AG09319 (cell line): ENCODE data around the gene KRT74.

ENCODE experiments used
- DNase-seq: peaks from one replicate; pipeline ENCODE4 v3.0.0-alpha.2; 2010; ENCODE audit warnings: low read depth; ENCODE audit errors: extremely low read depth
- CTCF ChIP-seq: IDR thresholded peaks from 2 replicates; pipeline ENCODE4 v1.5.1; 2011; ENCODE audit warnings: low read depth, mild to moderate bottlenecking, inconsistent platforms, low read length, moderate library complexity

KRT74 gene

DNA sequence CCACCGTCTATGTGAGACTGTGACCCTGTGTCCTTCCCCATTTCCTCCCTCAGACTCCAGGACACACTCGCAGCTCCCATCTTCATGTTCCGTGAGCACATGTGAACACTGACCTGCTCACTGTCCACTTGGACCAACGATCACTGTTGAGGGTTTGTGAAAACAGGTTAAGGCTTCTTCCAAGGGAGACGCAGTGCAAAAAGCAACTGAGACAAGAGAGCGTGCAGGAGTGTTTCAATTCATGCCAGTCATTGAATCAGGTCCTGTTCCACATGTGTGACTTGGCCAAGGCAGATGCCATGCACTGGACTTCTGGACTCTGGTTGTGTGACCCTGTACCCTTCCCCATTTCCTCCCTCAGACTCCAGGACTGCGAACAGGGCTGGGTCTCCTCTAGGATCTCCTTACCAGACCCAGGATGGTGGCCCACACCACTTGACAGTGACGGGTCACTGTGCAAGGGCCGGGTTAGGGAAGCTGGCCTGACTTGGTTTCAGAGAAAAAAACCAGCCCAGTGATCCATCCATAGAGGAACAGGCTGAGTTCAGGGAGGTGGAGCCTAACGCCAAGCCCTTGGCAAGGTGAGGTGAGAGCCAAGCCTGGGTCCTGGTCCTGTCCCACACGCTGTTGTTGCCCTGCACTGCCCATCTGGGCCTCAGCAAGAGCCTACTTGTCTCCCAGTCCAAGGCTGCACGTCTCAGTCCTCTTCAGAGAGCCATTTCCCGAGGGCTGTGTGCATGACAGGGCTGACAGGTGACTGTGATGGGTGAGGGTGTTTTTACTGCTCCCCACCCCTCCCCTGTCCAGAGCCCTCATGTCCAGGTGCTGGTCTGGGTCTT lies 47.8 kb downstream of the KRT74 start:
- no peak for DNase-seq
- TF ChIP-seq CTCF: no peak

DNA sequence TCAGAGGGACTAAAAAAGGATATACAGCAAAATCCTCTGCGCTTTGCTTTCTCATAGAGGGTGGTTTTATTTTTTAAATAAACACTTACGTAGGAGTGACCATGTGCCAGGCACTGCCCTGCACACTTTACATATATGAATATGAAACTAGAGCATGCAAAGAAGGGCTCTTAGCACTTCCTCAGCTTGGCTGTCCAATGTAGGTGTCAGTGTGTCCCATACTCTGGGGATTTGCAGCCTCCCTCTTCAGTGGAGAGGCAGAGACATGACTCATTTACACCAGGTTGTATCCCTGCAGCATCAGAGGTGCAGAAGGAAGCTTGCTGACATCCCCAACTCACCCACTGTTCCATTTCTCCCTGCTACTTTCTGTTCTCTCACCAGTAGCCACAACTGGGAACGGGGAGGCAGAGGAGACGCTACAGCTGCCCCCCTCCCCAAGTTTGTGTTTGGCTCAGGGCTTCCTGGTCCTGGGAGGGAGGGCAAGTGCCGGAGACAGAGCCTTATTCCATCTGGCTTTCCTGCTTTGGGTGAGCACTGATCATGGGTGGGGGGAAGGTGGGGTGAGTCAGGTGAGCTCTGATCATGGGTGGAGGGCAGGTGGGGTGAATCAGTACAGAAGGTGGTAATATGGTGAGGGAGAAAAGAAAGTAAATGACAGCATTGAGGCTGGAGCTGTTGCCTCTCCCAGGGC lies 48.6 kb downstream of the KRT74 start:
- DNase-seq: no peak

DNA sequence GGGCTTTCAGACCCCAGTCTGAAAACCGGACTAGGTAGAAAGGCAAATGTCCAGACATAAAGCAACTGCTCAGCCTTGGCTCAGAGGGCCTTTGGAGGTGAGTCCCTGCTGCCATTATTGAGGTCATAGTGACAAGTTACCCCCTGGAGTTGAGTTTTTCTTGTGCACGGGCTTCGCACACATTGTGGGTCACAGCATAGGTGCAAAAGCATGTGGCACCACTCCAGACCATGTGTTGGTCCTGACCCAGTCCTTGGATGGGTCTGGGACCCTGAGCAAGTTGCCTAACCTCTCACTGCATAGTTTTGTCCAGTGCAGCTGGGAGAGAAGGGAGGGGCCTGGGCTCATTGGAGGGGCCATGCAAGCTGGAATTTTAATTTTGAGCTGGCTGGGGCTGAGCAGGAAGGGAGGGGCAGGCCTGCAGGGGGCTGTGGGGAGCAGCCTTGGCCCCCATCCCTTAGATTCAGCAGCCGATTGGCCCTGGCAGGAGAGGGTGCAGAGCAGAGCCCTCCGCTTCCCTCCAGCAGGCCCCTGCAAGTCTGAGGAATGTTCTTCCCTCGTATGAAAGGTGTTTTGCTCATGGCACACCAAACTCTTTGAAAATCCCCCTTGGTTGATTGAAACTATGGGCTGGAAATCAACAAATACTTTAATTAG lies 49.3 kb downstream of the KRT74 start:
- DNase-seq: no peak
- TF ChIP-seq CTCF: no peak

More for the DNA sequence above, 48.6 kb downstream of the KRT74 start:
- no peak for TF ChIP-seq CTCF

DNA sequence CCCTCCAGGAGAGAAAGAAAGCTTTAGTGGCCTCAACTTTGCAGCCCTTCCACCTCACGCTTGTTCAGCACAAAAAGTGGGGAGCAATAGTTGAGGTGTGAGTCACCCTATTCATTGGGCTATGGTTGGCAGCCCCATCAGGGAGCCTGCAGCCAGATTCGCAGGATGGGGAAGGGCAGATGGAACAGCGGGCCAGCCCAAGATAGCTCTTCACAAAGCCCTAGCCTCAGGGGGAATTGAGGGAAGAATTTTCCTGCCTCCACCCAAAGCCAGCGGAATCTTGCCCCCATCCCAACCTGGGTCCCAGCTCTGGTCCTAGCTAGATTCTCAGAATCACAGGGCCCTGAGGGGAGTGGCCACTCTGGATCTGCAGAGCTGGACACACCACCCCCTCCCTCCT lies 49.8 kb downstream of the KRT74 start:
- TF ChIP-seq CTCF: no peak
- DNase-seq: no peak

- DNase-seq: no peak
- no peak for TF ChIP-seq CTCF
These were observed 51.2 kb downstream of the KRT74 start for GRCh38 chr12:52522346-52523011.

GRCh38 chr12:52521568-52522266 lies 51.9 kb downstream of the KRT74 start:
- no peak for DNase-seq
- TF ChIP-seq CTCF: no peak
